Measurements from ENCODE around the gene TARM1. TPM values are rescaled to one million over a fixed set of nuclear protein-coding genes. Genes with fewer than 3 reads are reported as not detected.

TARM1 gene
- total and polyA plus RNA-seq, 2 donors (not counting 1 experiment from before 2014, with no cell fraction given) = not detected

DNA sequence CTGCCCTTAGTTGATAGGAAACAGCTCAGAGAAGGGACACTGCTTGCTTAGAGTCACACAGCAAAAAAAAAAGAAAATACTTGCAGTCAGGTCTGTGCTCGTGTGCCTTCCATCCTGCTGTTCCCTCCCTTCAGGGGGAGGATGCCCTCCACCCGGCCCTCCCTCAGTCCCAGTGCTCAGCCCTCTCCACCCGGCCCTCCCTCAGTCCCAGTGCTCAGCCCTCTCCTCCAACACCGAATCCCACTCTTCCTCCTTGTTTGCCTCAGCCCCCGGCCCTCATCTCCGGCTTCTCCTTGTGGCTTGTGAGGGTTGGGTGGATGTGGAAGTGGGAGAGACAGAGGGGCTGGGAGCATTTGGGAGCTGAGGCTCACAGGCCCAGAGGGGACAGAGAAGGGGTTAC lies 28.5 kb upstream of the TARM1 start:
- Histone ChIP-seq H3K9ac (ENCODE audit: low read length) (no peak overlapping the region), H3K4me1 (ENCODE audit: control insufficient read depth in 2 of 2, insufficient read depth in 2 of 2, low read length in 2 of 2) (peaks cover 6 to 9% of the 10 kb centered on the region in 2 donors), H3K9me3 (ENCODE audit: control extremely low read depth in 1 of 3, control insufficient read depth in 2 of 3, insufficient read depth in 1 of 3, low read length in 2 of 3) (no peaks in the 10 kb centered on the region), H3K79me2 (ENCODE audit: control insufficient read depth, insufficient read depth, low read length) (peaks cover 45% of the 10 kb centered on the region), H4K20me1 (ENCODE audit: control insufficient read depth, insufficient read depth, low read length, poor library complexity, severe bottlenecking) (peaks cover 12% of the 10 kb centered on the region), H3K27ac (ENCODE audit: low read length in 2 of 2) (no peak overlapping the region), H3K4me3 (ENCODE audit: control extremely low read depth in 1 of 5, extremely low read depth in 1 of 5, insufficient read depth in 1 of 5, low read depth in 2 of 5, low read length in 4 of 5) (no peak overlapping the region), H2AFZ (ENCODE audit: insufficient read depth, low read depth, low read length, poor library complexity, severe bottlenecking) (no peak overlapping the region), H3K4me2 (replicated peaks; ENCODE audit: low read depth, low read length, poor library complexity, severe bottlenecking) (no peak overlapping the region), H3K27me3 (replicated peaks in 1 of 4; ENCODE audit: control extremely low read depth in 1 of 4, control insufficient read depth in 3 of 4, insufficient read depth in 4 of 4, low read length in 3 of 4) (no peaks in the 10 kb centered on the region), H3K36me3 (replicated peaks in 1 of 2; ENCODE audit: control extremely low read depth in 1 of 2, control insufficient read depth in 1 of 2, extremely low read depth in 1 of 2, insufficient read depth in 2 of 2, low read length in 1 of 2) (peaks cover 2 to 37% of the 10 kb centered on the region in 2 experiments)
- CTCF ChIA-PET = no interaction called here
- TF ChIP-seq, protein P1, sequence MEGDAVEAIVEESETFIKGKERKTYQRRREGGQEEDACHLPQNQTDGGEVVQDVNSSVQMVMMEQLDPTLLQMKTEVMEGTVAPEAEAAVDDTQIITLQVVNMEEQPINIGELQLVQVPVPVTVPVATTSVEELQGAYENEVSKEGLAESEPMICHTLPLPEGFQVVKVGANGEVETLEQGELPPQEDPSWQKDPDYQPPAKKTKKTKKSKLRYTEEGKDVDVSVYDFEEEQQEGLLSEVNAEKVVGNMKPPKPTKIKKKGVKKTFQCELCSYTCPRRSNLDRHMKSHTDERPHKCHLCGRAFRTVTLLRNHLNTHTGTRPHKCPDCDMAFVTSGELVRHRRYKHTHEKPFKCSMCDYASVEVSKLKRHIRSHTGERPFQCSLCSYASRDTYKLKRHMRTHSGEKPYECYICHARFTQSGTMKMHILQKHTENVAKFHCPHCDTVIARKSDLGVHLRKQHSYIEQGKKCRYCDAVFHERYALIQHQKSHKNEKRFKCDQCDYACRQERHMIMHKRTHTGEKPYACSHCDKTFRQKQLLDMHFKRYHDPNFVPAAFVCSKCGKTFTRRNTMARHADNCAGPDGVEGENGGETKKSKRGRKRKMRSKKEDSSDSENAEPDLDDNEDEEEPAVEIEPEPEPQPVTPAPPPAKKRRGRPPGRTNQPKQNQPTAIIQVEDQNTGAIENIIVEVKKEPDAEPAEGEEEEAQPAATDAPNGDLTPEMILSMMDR (IDR thresholded peaks at IDR 0.05) = no peak
- no peak for TF ChIP-seq EZH2 (IDR thresholded peaks at IDR 0.05; ENCODE audit: borderline replicate concordance, insufficient read depth, low read depth, low read length, poor library complexity, severe bottlenecking)
- no peak for DNase-seq
- Mint-ChIP-seq H3K4me3 (no peak overlapping the region), H3K27ac (no peak overlapping the region), H3K27me3 (no peaks in the 10 kb centered on the region), H3K9me3 (ENCODE audit: insufficient read depth) (no peaks in the 10 kb centered on the region), H3K4me1 (peaks cover 16% of the 10 kb centered on the region)
- 33% methylated on average over 1 of the region's 6 CpGs for WGBS (ENCODE audit: insufficient coverage)
- ATAC-seq (ENCODE audit: low read depth) = no peak
- POLR2A ChIA-PET = interaction anchor here (0.7 kb wide), 1 partner anchor 12 kb away, joined by 4 read pairs; no protein-coding TSS in a partner anchor
- intact Hi-C loops (cut with micrococcal nuclease) = loop anchor here (10.0 kb wide), 1 partner anchor 1005 kb away; the partner anchor contains the start of gene PPP1R12C

DNA sequence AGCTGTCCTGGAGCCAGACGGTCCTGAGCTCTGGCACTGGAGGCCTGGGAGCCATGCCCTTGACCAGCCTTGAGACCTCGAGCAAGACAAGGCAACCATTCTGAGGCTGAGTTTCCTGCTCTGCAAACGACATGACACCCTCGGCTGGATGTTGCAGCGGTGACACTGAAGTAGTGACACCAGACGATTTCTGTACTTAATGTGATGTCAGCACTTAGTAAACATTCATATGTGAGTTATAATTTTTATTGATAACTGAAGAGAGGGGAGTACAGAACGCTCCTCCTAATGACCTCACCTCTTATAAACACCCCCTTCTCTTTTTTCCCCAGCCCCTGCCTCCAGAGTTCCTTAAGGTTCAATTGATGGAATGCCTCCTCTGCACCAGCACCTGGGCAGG lies 27.3 kb upstream of the TARM1 start:
- Histone ChIP-seq H3K27ac (ENCODE audit: low read length in 2 of 2) (no peak overlapping the region), H3K9ac (ENCODE audit: low read length) (no peak overlapping the region), H3K36me3 (replicated peaks in 1 of 2; ENCODE audit: control extremely low read depth in 1 of 2, control insufficient read depth in 1 of 2, extremely low read depth in 1 of 2, insufficient read depth in 2 of 2, low read length in 1 of 2) (peaks cover 2 to 37% of the 10 kb centered on the region in 2 experiments), H3K9me3 (ENCODE audit: control extremely low read depth in 1 of 3, control insufficient read depth in 2 of 3, insufficient read depth in 1 of 3, low read length in 2 of 3) (no peaks in the 10 kb centered on the region), H3K4me3 (ENCODE audit: control extremely low read depth in 1 of 5, extremely low read depth in 1 of 5, insufficient read depth in 1 of 5, low read depth in 2 of 5, low read length in 4 of 5) (no peak overlapping the region), H3K79me2 (ENCODE audit: control insufficient read depth, insufficient read depth, low read length) (peaks cover 51% of the 10 kb centered on the region), H2AFZ (ENCODE audit: insufficient read depth, low read depth, low read length, poor library complexity, severe bottlenecking) (no peak overlapping the region), H3K4me2 (replicated peaks; ENCODE audit: low read depth, low read length, poor library complexity, severe bottlenecking) (no peak overlapping the region), H3K4me1 (ENCODE audit: control insufficient read depth in 2 of 2, insufficient read depth in 2 of 2, low read length in 2 of 2) (peaks cover 1 to 2% of the 10 kb centered on the region in 2 donors), H4K20me1 (ENCODE audit: control insufficient read depth, insufficient read depth, low read length, poor library complexity, severe bottlenecking) (peaks cover 9% of the 10 kb centered on the region), H3K27me3 (replicated peaks in 1 of 4; ENCODE audit: control extremely low read depth in 1 of 4, control insufficient read depth in 3 of 4, insufficient read depth in 4 of 4, low read length in 3 of 4) (no peaks in the 10 kb centered on the region)
- TF ChIP-seq, protein P1 (IDR thresholded peaks at IDR 0.05) = no peak
- TF ChIP-seq EZH2 (IDR thresholded peaks at IDR 0.05; ENCODE audit: borderline replicate concordance, insufficient read depth, low read depth, low read length, poor library complexity, severe bottlenecking) = no peak
- 100% methylated on average over 5 of the region's 7 CpGs for WGBS (ENCODE audit: insufficient coverage)
- H3K27me3 Mint-ChIP-seq = no peaks in the 10 kb centered on the region
- no peak overlapping the region for H3K4me3 Mint-ChIP-seq
- H3K4me1 Mint-ChIP-seq = peaks cover 12% of the 10 kb centered on the region
- POLR2A ChIA-PET = no interaction called here
- intact Hi-C loops (cut with micrococcal nuclease) = no loop called here
- DNase-seq (no peak), ATAC-seq (ENCODE audit: low read depth) (no peak)
- no peak overlapping the region for H3K27ac Mint-ChIP-seq
- CTCF ChIA-PET = interaction anchor here (1.7 kb wide), 1 partner anchor 13 kb away, joined by 4 read pairs; no protein-coding TSS in a partner anchor
- no peaks in the 10 kb centered on the region for H3K9me3 Mint-ChIP-seq (ENCODE audit: insufficient read depth)
